HG03135 (cell line): ENCODE measurements around the gene TSTD1.

Experiments used
- ATAC-seq: cut with Tn5 transposase; IDR thresholded peaks from one replicate; pipeline ENCODE4 v1.9.1; 2021; ENCODE audit warnings: mild to moderate bottlenecking, moderate library complexity; ENCODE audit not compliant: unreplicated experiment

Gene TSTD1, protein sequence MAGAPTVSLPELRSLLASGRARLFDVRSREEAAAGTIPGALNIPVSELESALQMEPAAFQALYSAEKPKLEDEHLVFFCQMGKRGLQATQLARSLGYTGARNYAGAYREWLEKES

DNA sequence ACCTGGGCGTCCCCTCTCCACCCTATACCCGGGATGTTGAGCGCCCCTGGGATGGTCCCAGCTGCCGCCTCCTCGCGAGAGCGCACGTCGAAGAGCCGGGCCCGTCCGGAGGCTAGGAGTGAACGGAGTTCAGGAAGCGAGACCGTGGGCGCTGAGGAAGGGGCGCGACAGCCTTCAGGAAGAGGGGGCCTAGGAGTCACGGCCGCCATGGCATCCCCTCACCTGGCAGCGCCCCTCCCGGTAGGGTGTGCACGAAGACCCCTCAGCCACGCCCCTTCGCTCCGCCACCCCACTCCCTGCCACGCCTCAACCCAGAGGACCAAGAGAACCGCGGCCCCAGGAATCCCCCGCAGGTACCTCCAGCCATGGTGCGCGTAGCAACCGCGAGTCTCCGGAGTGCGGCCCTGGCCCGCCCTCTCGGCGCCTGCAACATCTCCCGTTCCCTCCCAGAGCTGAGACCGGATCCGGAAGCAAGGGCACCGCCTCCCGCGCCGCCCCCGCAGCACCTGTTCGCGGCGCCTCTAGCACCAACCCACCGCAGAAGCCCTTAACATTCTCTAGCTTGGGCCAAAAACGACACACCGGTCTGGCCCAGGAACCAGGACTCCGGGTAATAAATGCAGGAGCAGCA is at the start of gene TSTD1:
TSTD1 (minus strand) TSS at position 442 of the 631 bp plus-strand sequence; CDS start at position 367, 75 bp downstream.
- ATAC-seq = peak; percentile 72

DNA sequence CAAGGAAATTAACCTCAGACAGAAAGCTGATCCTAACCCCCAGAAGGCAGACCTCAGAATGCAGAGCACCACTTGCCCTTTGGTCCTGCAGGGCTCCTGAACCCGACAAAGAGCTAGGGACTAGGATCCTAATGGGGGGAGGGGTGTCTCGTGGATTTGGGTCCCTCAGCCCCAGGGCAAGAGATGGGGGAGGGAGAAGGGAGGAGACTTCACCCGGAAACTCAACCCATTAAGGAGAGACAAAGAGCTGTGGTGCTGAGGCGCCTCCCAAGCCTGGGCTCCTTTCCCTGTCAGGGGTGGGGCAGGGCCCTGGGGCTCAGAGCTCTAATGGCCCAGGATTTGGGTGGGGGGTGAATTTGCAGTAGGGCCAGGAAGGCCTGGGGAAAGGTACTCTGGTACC is 47.7 kb upstream of the TSTD1 start:
- no peak for ATAC-seq

DNA sequence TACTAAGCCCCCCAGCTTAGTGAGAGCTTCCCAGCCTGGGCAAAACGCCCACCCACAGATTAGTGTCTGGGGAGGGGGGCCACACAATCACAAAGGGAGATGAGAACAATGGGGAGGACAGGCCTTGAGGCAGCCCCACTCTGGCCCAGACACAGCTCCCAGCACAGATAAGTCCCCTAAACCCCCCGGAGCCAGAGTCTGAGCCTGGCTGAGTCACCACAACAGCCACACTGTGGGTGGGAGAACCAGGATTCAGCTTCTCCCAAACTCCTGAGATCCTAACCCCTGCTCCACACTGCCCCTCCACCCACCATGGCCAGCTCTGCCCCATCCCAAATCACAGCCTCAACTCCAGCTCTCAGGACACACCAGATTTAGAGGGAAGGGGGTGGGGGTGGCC is 46.4 kb upstream of the TSTD1 start:
- no peak for ATAC-seq

DNA sequence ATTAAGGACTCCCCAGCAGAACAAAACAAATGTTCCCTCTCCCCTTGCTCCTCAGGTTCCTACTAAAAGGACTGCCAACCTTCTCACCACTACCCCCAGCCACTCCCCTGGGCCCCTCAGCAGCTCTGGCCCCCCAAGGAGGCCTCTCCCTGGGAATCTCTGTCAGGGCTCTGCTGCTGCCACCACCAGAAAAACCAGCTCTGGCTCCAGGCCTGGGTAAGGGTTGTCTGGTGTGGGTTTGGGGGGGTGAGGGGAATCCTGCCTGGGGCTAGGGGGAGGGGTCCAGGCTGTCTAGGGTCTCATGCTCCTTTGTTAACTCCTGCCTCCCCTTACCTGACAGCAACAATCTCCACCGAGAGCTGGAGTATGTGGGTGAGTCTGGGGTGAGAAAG is 45.8 kb upstream of the TSTD1 start:
- ATAC-seq = no peak

DNA sequence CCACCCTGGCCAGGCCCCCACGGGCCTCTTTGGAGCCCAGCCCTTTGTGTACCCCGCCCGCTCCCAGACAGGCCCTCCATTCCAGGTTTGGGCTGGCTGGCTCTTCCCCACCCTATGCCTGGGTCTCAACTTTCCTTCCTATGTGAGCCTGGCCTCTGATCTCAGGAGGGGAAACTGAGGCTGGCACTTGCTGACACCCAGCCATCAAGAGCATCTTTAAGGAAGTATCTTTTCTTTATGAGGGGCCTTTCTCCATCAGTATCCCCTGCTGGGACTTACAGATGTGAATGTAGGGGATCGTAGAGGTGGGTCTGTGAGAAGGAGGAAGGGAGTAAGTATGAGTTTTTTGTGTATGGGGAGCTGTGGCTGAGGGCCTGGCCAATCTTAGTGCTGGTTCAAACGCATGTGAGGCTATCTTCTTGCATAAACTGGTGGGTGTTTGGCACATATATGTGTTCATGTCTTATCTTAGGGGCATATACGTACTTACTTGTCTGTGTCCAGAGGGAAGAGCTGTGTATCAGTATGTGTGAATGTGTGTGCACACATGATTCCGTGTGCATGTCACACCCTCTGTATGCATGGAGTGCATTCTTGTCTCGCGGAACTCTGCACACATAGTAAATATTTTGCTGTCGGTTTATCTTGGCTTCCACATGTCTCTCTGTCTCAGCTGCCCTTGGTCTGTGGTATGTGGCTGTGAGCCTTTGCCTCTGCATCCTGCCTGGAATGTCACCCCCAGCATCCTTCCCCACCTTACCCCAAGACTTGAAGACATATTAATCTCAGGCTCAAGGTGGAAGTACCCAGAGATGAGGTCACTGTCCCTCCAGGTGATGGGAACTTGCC is 45.2 kb upstream of the TSTD1 start:
- no peak for ATAC-seq

DNA sequence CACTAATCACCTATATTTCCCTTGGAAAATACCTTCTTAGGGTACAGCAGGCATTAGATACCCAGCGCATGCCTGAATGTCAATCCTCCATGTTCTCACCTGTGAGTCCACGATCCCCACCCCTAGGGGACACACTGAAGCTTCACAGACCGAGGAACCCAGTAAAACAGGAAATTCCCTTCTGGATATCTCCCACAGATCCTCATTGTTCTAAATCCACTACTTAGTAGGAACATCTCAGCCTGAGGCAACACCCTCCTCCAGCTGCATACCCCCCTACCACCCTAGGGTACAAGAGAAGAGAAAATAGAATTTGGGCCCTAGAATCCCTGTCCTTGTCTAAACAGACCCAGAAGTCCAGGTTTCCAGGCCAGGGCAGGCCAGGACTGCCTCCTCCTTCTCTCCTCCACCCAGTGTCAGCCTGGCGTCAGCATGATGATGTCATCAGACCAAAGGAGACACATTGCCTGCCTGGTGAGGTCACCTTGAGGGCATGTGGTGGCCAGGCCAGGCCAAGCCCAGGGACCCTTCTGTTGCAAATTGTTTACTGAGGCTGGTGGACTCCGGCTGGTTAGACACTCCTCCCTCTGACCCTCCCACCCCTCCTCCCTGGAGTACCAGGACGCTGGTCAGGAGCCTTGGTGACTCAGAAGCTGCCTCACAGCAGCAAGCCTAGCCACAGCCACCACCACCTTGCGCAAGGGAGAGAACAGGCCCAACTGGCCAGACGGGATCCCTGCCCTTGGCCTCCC is 44.4 kb upstream of the TSTD1 start:
- ATAC-seq = no peak

DNA sequence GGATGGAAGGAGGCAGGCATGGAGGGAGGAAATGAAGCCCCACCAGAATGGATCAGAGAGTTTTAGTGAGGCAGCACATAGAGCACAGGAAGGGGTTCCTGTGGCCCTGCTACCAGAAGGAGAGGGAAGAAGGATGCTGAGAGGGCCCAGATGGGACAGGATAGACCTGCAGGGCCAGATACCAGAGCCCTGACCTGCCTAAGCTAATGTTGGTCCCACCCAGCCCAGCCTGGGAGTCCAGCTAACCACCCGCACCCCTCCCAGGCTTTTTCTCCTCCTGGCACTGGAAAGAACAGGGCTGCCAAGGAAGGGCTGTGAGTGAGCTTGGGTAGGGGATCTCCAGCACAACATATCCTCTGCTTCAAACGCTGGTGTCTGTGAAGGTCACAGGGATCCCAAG is 43.7 kb upstream of the TSTD1 start:
- no peak for ATAC-seq

DNA sequence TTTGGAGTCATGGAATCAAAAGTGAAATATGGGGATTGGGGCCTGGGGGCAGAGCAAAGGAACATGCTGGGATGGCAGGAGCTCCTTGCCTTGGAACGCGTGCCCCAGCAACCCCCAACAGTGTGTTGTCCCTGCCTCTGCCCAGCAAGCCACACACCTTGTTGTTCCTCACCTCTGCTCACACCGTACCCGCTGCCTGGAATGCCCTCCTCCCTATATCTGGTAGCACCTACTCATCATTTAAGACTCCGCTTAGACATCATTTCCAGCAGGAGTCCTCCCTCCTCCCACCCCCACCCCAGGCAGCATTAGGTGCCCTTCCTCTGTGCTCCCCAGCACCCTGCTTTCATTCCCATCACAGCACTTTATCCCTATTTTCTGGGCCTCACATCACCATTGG is 42.8 kb upstream of the TSTD1 start:
- ATAC-seq = no peak

DNA sequence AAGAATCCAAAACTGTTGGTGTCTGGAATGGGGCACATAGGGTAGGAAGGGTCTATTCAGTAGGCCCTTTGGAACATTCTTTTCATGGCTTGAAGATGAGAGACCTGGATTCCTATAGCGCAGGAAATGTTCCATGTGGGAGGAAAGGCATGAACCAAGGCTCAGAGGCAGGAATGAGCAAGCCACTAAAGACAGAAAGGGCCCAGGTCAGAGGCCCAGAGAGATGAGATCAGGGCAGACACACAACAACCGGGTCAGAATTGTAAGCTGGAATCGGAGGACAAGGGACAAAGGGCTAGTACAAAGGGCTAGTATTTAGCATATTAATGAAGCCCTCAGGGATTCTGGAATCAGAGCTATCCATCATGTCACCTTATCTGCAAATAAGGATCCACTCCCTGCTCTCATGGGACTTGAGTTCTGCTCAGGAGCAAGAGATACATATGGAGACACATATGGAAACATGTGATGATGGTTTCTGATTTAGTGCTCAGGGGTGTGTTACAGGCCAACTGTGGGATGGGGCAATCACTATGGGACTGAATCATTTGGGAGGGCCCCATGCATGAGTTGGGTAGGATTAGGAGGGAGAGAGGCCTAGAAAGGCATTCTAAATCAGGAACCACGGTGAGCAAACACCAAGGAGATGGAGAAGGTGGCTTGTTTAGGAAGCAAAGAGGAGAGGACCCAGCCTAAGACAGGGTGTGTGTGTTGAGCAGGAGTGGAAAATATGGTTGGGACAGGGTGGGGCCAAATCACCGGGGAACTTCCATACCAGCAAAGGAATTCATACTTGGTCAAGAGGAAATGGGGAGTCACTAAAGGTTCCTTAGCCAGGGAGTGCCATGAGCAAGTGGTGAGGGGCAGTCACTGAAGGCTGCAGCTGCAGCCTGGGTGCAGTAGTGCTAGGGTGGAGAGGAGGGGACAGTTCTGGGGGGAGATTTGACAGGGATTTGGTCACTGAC is 42.0 kb upstream of the TSTD1 start:
- no peak for ATAC-seq

DNA sequence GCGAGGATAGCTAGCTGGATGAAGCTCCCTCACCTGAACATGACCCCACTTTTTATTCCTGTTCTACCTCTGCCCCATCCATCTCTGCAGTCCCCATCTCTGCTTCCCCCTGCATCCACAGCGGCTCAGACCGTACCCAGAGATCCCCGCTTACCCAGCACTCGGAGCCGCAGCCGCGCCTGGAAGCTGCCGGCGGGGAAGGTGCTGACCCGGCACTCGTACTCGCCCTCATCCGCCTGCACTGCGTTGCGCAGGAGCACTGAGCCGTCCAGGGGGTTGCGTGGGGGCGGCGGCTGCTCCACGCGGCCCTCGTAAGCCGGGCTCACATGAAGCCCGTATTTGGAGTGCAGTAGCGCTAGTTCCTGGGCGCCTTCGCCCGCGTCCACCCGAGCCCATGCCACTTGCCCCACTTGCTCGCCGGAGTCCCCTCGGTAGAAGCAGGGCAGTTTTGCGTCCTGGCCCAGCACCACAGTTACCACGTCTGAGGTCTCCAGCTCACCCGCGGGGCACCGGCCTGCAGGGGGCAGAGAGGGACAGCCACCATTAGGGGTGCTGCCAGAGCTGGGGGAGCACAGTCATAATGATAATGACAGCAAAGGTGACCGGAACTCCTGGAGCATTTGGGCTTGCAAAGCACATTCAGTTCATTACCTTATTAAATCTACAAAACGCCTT is 40.8 kb upstream of the TSTD1 start:
- ATAC-seq = no peak

DNA sequence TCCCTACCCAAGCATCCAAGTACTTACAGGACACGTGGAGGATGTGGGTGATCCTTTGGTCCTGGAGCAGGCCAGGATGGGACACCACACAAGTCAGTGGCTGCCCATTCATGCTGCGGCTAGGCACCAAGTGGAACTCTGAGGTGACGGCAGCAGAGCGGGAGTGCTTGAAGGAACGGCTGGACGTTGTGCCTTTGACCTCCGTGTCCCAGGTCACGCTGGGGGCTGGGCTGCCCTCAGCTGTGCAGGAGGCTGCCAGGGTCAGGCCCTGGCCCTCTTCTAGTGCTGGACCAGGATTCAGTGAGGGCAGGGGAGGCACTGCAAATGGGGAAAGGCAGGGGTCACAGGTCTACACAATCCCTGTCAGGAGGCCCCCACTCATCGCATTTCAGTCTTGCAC is 38.7 kb upstream of the TSTD1 start:
- ATAC-seq = no peak

DNA sequence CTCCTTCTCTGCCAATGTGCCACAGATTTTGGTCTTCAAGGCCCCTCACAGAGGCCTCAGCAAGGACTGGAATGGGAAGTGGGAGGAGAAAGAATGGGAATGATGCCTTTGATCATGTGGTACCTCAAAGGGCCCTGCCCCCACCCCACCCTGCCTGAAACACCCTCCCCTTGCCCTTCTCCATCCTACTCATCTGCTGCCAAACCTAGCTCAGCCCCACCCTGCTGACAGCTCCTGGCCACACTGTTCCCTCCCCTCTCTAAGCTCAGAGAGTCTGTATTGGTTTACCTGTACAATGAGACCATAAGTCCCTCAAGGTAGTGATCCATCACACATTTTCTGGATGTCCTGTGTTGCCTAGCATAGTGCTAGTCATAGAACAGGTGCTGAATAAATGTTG is 37.6 kb upstream of the TSTD1 start:
- ATAC-seq = no peak

DNA sequence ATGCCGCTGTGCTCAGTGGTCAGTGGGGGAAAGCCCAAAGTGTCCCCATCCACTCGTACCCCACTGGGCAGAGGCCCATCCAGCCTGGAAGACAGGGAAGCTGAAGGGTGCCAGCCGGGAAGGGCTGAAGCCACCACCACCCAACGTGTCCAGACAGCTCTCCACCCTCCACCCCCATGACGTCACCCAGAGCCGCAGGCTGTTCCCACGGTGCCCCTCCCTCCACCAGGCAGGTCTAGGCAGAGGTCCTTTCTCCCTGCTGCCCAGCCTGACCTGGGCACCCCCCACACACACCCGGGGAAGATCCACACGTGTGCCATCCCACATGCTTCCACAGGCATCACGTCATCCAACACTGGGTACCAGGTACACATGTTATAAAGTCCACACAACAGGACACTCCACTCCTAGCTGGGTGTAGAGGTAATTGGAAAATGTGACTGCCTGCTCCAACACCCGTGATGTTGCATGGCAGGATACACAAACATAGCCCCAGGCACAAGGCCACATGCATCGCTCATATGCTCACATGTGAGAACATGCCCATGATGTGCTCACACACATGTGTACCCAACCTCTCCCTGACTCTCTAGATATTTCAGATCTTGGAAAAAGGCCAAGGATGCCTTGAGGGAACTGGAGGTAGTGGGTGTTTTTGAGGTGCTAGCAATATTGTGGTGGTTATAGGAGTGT is 36.1 kb upstream of the TSTD1 start:
- ATAC-seq = no peak

DNA sequence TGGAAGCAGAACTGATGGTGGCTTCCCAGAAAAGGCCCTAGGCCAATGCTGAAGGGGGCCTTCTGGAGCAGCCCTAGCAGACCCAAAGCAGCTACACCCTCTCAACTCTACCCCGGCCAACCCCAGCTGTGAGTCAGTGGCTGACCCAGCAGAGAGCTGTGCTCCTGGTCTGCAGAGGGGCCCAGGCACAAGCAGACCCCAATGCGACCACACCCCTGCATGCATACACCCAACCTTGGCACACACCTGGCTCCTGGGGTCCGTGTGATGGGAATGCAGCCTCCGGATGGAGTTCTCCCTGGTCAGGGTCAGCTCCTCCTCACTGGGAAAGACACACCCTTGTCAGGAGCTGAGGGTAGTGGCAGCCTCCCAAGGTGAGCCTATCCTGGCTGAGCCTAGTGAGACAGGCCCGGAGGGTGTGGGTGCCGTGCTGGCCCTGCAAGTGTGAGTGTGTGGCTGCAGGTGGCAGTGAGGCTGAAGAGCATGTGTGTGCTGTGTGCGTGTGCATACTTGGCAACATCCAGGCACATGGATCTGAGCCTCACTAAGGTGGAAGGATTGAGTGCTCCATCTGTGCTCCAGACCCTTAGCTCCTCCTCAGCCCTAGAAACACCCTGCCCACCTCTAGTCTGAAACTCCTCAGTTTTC is 34.8 kb upstream of the TSTD1 start:
- no peak for ATAC-seq

DNA sequence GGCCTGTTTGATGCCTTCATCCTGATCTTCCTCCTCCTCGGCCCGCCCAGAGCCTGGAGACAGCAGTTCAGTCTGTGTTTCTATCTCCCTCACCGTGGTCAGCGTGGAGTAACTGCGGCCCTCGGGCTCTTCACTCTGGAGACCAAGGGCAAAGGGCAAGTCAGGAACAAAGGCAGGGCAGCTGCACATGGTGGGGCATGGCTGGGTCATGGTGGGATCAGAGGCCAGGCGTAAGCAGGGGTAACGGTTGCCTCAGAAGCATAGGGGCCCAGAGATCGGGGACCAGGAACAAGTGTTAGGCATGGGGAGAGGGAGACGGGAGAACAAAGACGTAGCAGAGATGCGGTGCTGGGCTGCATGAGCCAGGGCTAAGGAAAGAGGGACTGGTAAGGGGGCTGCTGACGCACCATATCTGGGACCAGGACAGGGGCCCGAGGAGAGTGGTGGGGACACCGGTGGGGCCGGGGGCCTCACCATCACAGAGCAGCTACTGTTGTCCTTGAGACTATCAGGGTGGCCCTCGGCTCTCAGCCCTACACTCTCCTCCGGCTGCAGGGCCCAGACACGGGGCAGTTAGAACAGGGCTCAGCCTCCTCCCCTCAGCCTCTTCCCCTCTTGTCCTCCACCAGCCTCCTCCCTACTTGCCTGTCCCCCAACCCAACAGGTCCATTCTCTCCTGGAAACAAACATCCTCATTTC is 34.1 kb upstream of the TSTD1 start:
- ATAC-seq = no peak

DNA sequence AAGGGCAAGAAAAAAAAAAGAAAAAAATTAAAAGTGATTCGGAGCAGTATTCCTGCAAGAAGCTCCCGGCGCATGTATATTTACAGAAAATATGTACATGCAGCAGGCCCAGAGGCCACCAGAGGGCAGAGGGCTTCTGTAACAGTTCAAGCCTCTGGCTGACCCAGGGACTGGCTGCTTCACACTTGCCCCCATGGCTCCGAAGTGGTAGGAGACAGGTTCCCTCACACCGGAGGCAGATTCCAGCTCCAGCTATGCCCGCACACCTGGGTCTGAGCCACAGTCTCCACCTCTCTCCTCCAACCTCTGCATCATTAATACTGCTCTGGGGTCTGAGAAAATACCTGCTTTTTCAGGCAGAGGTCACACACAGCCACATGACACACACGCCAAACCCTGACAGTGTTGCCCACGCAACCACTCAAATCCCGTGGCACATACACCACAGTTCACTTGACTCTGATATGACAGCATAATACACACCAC is 33.2 kb upstream of the TSTD1 start:
- no peak for ATAC-seq

DNA sequence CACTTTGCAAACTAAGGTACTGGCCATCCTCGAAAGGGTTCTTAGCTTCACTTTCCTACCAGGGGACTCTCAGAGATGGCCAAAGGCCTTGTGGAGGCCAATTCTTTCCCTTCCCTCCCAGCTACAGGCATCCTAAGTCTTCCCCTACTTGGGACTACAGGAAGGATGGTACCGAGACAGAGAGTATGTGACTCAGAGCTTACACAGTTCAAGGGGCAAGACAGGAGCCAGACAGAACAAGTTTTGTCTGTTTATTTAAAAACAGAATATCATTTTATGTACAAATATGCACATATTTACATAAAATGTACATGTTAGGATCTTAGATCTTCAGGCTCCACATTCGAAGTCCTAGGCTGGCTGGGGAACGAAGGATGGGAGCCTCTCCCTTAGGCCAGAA is 32.0 kb upstream of the TSTD1 start:
- ATAC-seq = no peak

DNA sequence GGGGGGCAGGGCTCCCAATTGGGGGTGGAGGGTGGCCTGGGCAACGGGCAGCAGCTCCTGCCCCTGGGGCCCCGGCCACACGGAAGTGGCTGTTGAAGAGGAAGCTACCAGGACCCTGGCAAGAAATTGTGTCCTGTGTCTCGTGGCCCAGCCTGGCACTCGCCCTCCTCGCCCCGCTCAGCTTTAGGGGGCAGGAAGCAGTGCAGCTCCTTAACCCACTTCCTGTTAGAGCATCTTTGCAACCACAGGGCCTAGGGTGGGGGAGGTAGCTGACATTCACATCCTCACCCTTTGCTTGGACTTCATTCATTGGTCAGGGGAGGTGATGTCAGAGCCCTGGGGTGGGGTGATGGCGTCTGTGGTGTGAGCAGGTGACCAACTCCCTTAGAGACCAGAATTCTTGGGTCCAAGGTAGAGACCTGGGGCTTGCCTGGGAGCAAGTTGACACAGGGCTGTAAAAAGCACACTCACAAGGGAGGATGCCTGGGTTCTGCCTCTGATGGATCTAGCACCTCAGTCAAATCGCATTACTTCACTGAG is 31.0 kb upstream of the TSTD1 start, which contains the start of gene ARHGAP30:
ARHGAP30 (minus strand) TSS at position 161 of the 540 bp plus-strand sequence. CDS start 267 bp downstream, outside the sequence.
- peak; percentile 79 for ATAC-seq
